Brain microvascular endothelial cell (primary cell): Measurements from ENCODE around the gene ATP6V1G2.

Experiments
- DNase-seq: peaks from one replicate; pipeline ENCODE4 v3.0.0-alpha.2; 2020
- H3K27ac ChIP-seq: fragments of 250-450 bp; sonication (Bioruptor Pico); 2 replicates; pipeline ENCODE4 v1.5.1; 2020; ENCODE audit warnings: mild to moderate bottlenecking, moderate library complexity
- H3K27me3 ChIP-seq: fragments of 250-450 bp; sonication (Bioruptor Pico); replicated peaks from 2 replicates; pipeline ENCODE4 v1.5.1; 2020; ENCODE audit warnings: mild to moderate bottlenecking
- H3K36me3 ChIP-seq: fragments of 250-450 bp; sonication (Bioruptor Pico); replicated peaks from 2 replicates; pipeline ENCODE4 v1.5.1; 2020; ENCODE audit warnings: mild to moderate bottlenecking
- H3K4me3 ChIP-seq: 2 replicates; pipeline ENCODE4 v1.5.1; 2011; ENCODE audit warnings: low read depth, mild to moderate bottlenecking, control low read depth, low read length, moderate library complexity
- in situ Hi-C: cut with HindIII; loops from 2 replicates; pipeline ENCODE4 v1.10.0; 2017; ENCODE audit warnings: low sequenced_read_pairs, low pct_ligation_motif_present
- TF ChIP-seq, protein P1 (sequence below): IDR thresholded peaks from 2 replicates; pipeline ENCODE4 v1.5.1; 2011; ENCODE audit warnings: low read depth, mild to moderate bottlenecking, moderate library complexity, low read length, control low read depth, inconsistent platforms; ENCODE audit errors: missing control alignments

Gene ATP6V1G2

DNA sequence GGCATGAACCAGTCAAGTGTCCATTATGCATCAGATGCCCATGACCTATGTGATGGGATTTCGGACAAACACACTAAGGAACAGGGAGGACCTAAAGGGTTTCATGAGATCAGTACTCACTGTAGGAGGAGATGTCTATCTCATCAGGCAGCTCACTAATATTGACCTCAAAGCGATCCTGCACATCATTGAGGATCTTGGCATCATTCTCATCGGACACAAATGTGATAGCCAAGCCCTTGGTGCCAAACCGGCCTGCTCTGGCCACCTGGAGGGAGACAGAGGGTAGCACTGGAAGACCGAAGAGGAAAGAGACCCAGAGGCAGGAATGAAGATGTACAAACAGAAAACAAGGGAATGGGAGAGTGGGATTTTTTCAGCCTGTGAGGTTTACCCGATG, 15.7 kb downstream of the ATP6V1G2 start:
- TF ChIP-seq, protein P1, sequence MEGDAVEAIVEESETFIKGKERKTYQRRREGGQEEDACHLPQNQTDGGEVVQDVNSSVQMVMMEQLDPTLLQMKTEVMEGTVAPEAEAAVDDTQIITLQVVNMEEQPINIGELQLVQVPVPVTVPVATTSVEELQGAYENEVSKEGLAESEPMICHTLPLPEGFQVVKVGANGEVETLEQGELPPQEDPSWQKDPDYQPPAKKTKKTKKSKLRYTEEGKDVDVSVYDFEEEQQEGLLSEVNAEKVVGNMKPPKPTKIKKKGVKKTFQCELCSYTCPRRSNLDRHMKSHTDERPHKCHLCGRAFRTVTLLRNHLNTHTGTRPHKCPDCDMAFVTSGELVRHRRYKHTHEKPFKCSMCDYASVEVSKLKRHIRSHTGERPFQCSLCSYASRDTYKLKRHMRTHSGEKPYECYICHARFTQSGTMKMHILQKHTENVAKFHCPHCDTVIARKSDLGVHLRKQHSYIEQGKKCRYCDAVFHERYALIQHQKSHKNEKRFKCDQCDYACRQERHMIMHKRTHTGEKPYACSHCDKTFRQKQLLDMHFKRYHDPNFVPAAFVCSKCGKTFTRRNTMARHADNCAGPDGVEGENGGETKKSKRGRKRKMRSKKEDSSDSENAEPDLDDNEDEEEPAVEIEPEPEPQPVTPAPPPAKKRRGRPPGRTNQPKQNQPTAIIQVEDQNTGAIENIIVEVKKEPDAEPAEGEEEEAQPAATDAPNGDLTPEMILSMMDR = no peak
- H3K36me3 ChIP-seq = peaks cover 60% of the 10 kb centered on the region
- H3K27me3 ChIP-seq = no peaks in the 10 kb centered on the region
- DNase-seq = no peak
- no peak overlapping the region for H3K27ac ChIP-seq
- no peak overlapping the region for H3K4me3 ChIP-seq
- in situ Hi-C loops = no loop called here

- in situ Hi-C loops = no loop called here
- no peak overlapping the region for H3K27ac ChIP-seq
Observed at GRCh38 chr6:31529329-31530150, 16.9 kb downstream of the ATP6V1G2 start.

GRCh38 chr6:31528821-31529328, 17.5 kb downstream of the ATP6V1G2 start, which contains the start of gene MCCD1:
MCCD1 (plus strand) TSS chr6:31528962; CDS start chr6:31529015, 53 bp downstream.
- TF ChIP-seq, protein P1 = no peak
- Histone ChIP-seq H3K36me3 (peaks cover 42% of the 10 kb centered on the region), H3K27me3 (no peaks in the 10 kb centered on the region), H3K4me3 (no peak within 1 kb of the TSS), H3K27ac (no peak within 1 kb of the TSS)
- in situ Hi-C loops = no loop called here
- no peak for DNase-seq

More at GRCh38 chr6:31529329-31530150, 16.9 kb downstream of the ATP6V1G2 start:
- Histone ChIP-seq H3K36me3 (peaks cover 49% of the 10 kb centered on the region), H3K27me3 (no peaks in the 10 kb centered on the region), H3K4me3 (no peak overlapping the region)
- TF ChIP-seq, protein P1 = no peak
- no peak for DNase-seq

- no peak overlapping the region for H3K4me3 ChIP-seq
- H3K36me3 ChIP-seq = peaks cover 37% of the 10 kb centered on the region
- DNase-seq = no peak
- TF ChIP-seq, protein P1 = no peak
- in situ Hi-C loops = no loop called here
- no peak overlapping the region for H3K27ac ChIP-seq
- no peaks in the 10 kb centered on the region for H3K27me3 ChIP-seq
Observed at GRCh38 chr6:31528307-31528777, 18.1 kb downstream of the ATP6V1G2 start.

DNA sequence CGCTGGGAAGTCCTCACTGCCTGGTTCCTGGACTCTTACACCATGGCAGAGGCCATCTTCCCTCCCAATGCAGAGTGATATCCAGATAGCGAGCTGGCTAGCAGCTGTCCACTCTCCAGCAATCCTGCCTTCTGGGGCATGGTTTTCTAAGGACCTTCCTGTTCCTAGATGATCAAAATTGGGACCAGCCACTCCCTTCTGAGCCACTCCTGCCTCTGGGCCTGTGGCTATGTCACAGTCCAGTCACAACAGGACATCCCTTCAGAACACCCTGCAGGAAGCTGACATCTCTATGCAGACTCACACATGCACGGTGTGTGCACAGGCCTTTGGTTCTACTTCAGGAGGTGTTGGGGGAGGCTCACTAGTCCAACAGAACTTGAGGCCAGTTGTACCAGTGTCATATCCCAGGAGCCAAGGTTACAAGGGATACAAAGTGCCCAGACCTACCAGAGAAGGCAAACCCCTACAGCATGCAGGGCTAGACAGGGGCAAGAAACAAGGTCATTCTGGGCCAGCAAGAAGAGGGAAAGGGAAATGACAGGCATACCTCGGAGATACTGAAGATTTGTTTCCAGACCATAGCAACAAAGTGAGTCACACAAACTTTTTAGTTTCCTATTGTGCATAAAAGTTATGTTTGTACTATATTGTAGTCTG, 20.3 kb downstream of the ATP6V1G2 start:
- H3K27ac ChIP-seq = peak overlapping the region; percentile 60
- TF ChIP-seq, protein P1 = no peak
- H3K4me3 ChIP-seq = no peak overlapping the region
- no peaks in the 10 kb centered on the region for H3K27me3 ChIP-seq
- in situ Hi-C loops = no loop called here
- peak; percentile 66 for DNase-seq
- peaks cover 16% of the 10 kb centered on the region for H3K36me3 ChIP-seq
